H9 (cell line): ENCODE results near the gene CMTM4. TPM values are rescaled to one million over a fixed set of nuclear protein-coding genes. Genes with fewer than 3 reads are reported as not detected.
"Not testable (repeated sequence)": the region's sequence is repeated elsewhere in the genome, so short reads cannot be mapped to it uniquely, and the experiment has no call there.

Experiments used
- DNase-seq: peaks from one replicate; pipeline ENCODE4 v3.0.0-alpha.2; 2017
- H2AFZ ChIP-seq: one replicate; pipeline ENCODE4 v1.6.1; 2013; ENCODE audit warnings: mild to moderate bottlenecking, low read length, control low read depth, moderate library complexity
- H2AK5ac ChIP-seq: 2 replicates; pipeline ENCODE4 v1.6.1; 2013; ENCODE audit warnings: low read length, control low read depth, mixed read lengths; ENCODE audit not compliant: insufficient read length
- H2BK120ac ChIP-seq: one replicate; pipeline ENCODE4 v1.6.1; 2013; ENCODE audit warnings: low read depth, mild to moderate bottlenecking, low read length, control low read depth, inconsistent platforms; ENCODE audit not compliant: poor library complexity, severe bottlenecking
- H2BK12ac ChIP-seq: 2 replicates; pipeline ENCODE4 v1.6.1; 2013; ENCODE audit warnings: low read length, control low read depth, mixed read lengths, low read depth; ENCODE audit not compliant: insufficient read length
- H2BK15ac ChIP-seq: 2 replicates; pipeline ENCODE4 v1.6.1; 2013; ENCODE audit warnings: low read depth, low read length, control low read depth
- H2BK20ac ChIP-seq: one replicate; pipeline ENCODE4 v1.6.1; 2013; ENCODE audit warnings: low read depth, mild to moderate bottlenecking, low read length, control low read depth, inconsistent platforms; ENCODE audit not compliant: poor library complexity, severe bottlenecking
- H2BK5ac ChIP-seq: 2 replicates; pipeline ENCODE4 v1.6.1; 2013; ENCODE audit warnings: low read length, control low read depth, mixed read lengths; ENCODE audit not compliant: insufficient read length
- H3K14ac ChIP-seq: 2 replicates; pipeline ENCODE4 v1.6.1; 2013; ENCODE audit warnings: low read length, control low read depth; ENCODE audit not compliant: insufficient read depth
- H3K18ac ChIP-seq: 2 replicates; pipeline ENCODE4 v1.6.1; 2013; ENCODE audit warnings: low read depth, mild to moderate bottlenecking, mixed read lengths, low read length, control low read depth; ENCODE audit not compliant: insufficient read length
- H3K23ac ChIP-seq: 2 replicates; pipeline ENCODE4 v1.6.1; 2013; ENCODE audit warnings: low read length, control low read depth, mixed read lengths, low read depth; ENCODE audit not compliant: insufficient read length
- H3K23me2 ChIP-seq: 2 replicates; pipeline ENCODE4 v1.6.1; 2013; ENCODE audit warnings: low read depth, mild to moderate bottlenecking, mixed read lengths, low read length, control low read depth; ENCODE audit not compliant: insufficient read length, poor library complexity, severe bottlenecking
- H3K27ac ChIP-seq: 2 replicates; pipeline ENCODE4 v1.5.1; 2013; ENCODE audit warnings: low read length, control low read depth, mixed read lengths, low read depth; ENCODE audit not compliant: insufficient read length
- H3K27me3 ChIP-seq: 2 replicates; pipeline ENCODE4 v1.6.1; 2013; ENCODE audit warnings: low read length, control low read depth, inconsistent platforms; ENCODE audit not compliant: insufficient read depth
- H3K4ac ChIP-seq: 2 replicates; pipeline ENCODE4 v1.6.1; 2013; ENCODE audit warnings: low read depth, mild to moderate bottlenecking, control low read depth, inconsistent platforms, low read length, moderate library complexity
- H3K4me1 ChIP-seq: 2 replicates; pipeline ENCODE4 v1.6.1; 2013; ENCODE audit warnings: low read length, control low read depth, inconsistent platforms; ENCODE audit not compliant: insufficient read depth
- H3K4me2 ChIP-seq: 2 replicates; pipeline ENCODE4 v1.6.1; 2013; ENCODE audit warnings: low read length, control low read depth, mixed read lengths; ENCODE audit not compliant: insufficient read length, insufficient read depth
- H3K56ac ChIP-seq: 2 replicates; pipeline ENCODE4 v1.6.1; 2013; ENCODE audit warnings: low read depth, mild to moderate bottlenecking, mixed read lengths, low read length, control low read depth; ENCODE audit not compliant: insufficient read length
- H3K79me1 ChIP-seq: 2 replicates; pipeline ENCODE4 v1.6.1; 2013; ENCODE audit warnings: low read depth, mild to moderate bottlenecking, moderate library complexity, low read length, control low read depth, inconsistent platforms; ENCODE audit not compliant: insufficient read depth, poor library complexity, severe bottlenecking
- H3K79me2 ChIP-seq: 2 replicates; pipeline ENCODE4 v1.6.1; 2013; ENCODE audit warnings: low read length, control low read depth, inconsistent platforms; ENCODE audit not compliant: insufficient read depth
- H3K9ac ChIP-seq: 2 replicates; pipeline ENCODE4 v1.6.1; 2013; ENCODE audit warnings: low read length, control low read depth, mixed read lengths; ENCODE audit not compliant: insufficient read length; ENCODE audit errors: extremely low read depth
- H3K9me3 ChIP-seq: one replicate; pipeline ENCODE4 v1.6.1; 2013; ENCODE audit warnings: low read depth, low read length, inconsistent platforms; ENCODE audit not compliant: control insufficient read depth
- H3T11ph ChIP-seq: one replicate; pipeline ENCODE4 v1.6.1; 2013; ENCODE audit warnings: mild to moderate bottlenecking, low read length, control low read depth, inconsistent platforms
- H4K20me1 ChIP-seq: one replicate; pipeline ENCODE4 v1.6.1; 2013; ENCODE audit not compliant: control insufficient read depth, insufficient read length, insufficient read depth
- H4K5ac ChIP-seq: 2 replicates; pipeline ENCODE4 v1.6.1; 2013; ENCODE audit warnings: low read depth, mild to moderate bottlenecking, mixed read lengths, low read length, control low read depth; ENCODE audit not compliant: insufficient read length
- H4K8ac ChIP-seq: replicated peaks from 2 replicates; pipeline ENCODE4 v1.6.1; 2013; ENCODE audit warnings: low read length, control low read depth, mixed read lengths, low read depth; ENCODE audit not compliant: insufficient read length
- H4K91ac ChIP-seq: 2 replicates; pipeline ENCODE4 v1.6.1; 2013; ENCODE audit warnings: low read depth, mild to moderate bottlenecking, moderate library complexity, mixed read lengths, low read length, control low read depth; ENCODE audit not compliant: insufficient read length
- H3K27ac Mint-ChIP-seq, 3 experiments: 2 replicates in 2 of 3; 3 replicates in 1 of 3; pipeline ENCODE4 v1.8.0; 2020 to 2021; ENCODE audit warnings: mixed read lengths in 3 of 3, mild to moderate bottlenecking in 1 of 3, moderate library complexity in 1 of 3
- H3K27me3 Mint-ChIP-seq: 2 replicates; pipeline ENCODE4 v1.8.0; 2021; ENCODE audit warnings: low read depth, mild to moderate bottlenecking, moderate library complexity, mixed read lengths
- H3K36me3 Mint-ChIP-seq, 3 experiments: 2 replicates in 2 of 3; 3 replicates in 1 of 3; pipeline ENCODE4 v1.8.0; 2020 to 2021; ENCODE audit warnings: low read depth in 3 of 3, mixed read lengths in 3 of 3; ENCODE audit not compliant: insufficient read depth in 1 of 3
- H3K4me1 Mint-ChIP-seq, 2 experiments: 2 replicates each; pipeline ENCODE4 v1.8.0; 2020; ENCODE audit warnings: mixed read lengths in 2 of 2
- H3K4me3 Mint-ChIP-seq, 2 experiments: 2 replicates in 1 of 2; 3 replicates in 1 of 2; pipeline ENCODE4 v1.8.0; 2020 to 2021; ENCODE audit warnings: mild to moderate bottlenecking in 2 of 2, mixed read lengths in 2 of 2, moderate library complexity in 1 of 2
- H3K9me3 Mint-ChIP-seq, 2 experiments: 2 replicates in 1 of 2; 3 replicates in 1 of 2; pipeline ENCODE4 v1.8.0; 2020; ENCODE audit warnings: mild to moderate bottlenecking in 2 of 2, mixed read lengths in 2 of 2, moderate library complexity in 1 of 2
- CTCF ChIP-seq: fragments of 200-600 bp; sonication (generic); conservative IDR thresholded peaks from 3 replicates; pipeline ENCODE4 v1.8.0; 2021; ENCODE audit warnings: antibody characterized with exemption, mild to moderate bottlenecking
- WGBS: extraction: QIAGEN DNeasy Blood & Tissue Kit; methylation state at CpG from one replicate; pipeline ENCODE4 v1.1.7; 2013; ENCODE audit warnings: missing lambda C conversion rate, low lambda C conversion rate, mixed read lengths; ENCODE audit not compliant: insufficient read length; ENCODE audit errors: extremely low coverage; 5-methylcytosine and 5-hydroxymethylcytosine counted together
- total RNA-seq: library from RNA; stranded (reverse); gene quantifications from 2 replicates; pipeline ENCODE4 v1.2.1, GENCODE V29; 2021

Gene CMTM4
- total RNA-seq, 1 experiment from 2014 or later = 40.5 TPM

GRCh38 chr16:66687906-66688625, 8.5 kb downstream of the CMTM4 start:
- Histone ChIP-seq H3K4ac (no peak overlapping the region), H3K18ac (no peak overlapping the region), H2BK15ac (no peak overlapping the region), H4K5ac (no peak overlapping the region), H3K4me2 (no peak overlapping the region), H2BK5ac (no peak overlapping the region), H4K20me1 (no peaks in the 10 kb centered on the region), H3K14ac (no peak overlapping the region), H4K8ac (no peak overlapping the region), H3K9ac (no peak overlapping the region), H3K9me3 (no peaks in the 10 kb centered on the region), H3T11ph (no peak overlapping the region), H2AK5ac (no peak overlapping the region), H3K79me2 (peaks cover 1% of the 10 kb centered on the region; the same call in 1 of the 2 replicates), H3K27me3 (no peaks in the 10 kb centered on the region), H3K79me1 (no peaks in the 10 kb centered on the region), H3K4me1 (no peaks in the 10 kb centered on the region; the same call in 1 of the 2 replicates), H3K23me2 (no peaks in the 10 kb centered on the region), H3K56ac (no peak overlapping the region), H2BK20ac (no peak overlapping the region), H2AFZ (no peak overlapping the region), H3K23ac (no peak overlapping the region), H2BK120ac (no peak overlapping the region), H2BK12ac (no peak overlapping the region), H3K27ac (no peak overlapping the region), H4K91ac (no peak overlapping the region)
- H3K4me1 Mint-ChIP-seq = peaks cover 27 to 37% of the 10 kb centered on the region in 2 experiments
- peaks cover 0 to under 1% (median under 1%) of the 10 kb centered on the region in 3 experiments; a peak in 2 of 7 replicates for H3K36me3 Mint-ChIP-seq
- H3K27me3 Mint-ChIP-seq = no peaks in the 10 kb centered on the region; the same call in 1 of the 2 replicates
- TF ChIP-seq CTCF = no peak
- no peak for DNase-seq
- no peaks in the 10 kb centered on the region; a peak in 1 of 5 replicates for H3K9me3 Mint-ChIP-seq
- WGBS = no CpG with 5 or more reads among the region's 9 CpGs
- H3K4me3 Mint-ChIP-seq = no peak overlapping the region
- 0 out of 7 replicates have a peak overlapping the region, but pooled peaks of 1 of the 3 experiments have one; percentile 7 for H3K27ac Mint-ChIP-seq

- H3K4me1 Mint-ChIP-seq = peaks cover 13 to 20% of the 10 kb centered on the region in 2 experiments
- H2BK5ac ChIP-seq, H2AFZ ChIP-seq, H3T11ph ChIP-seq, H3K56ac ChIP-seq, H4K5ac ChIP-seq, H3K27me3 ChIP-seq, H3K9me3 ChIP-seq, H4K91ac ChIP-seq, H2BK12ac ChIP-seq, H4K20me1 ChIP-seq, H3K27me3 Mint-ChIP-seq, H3K9ac ChIP-seq, H3K18ac ChIP-seq, DNase-seq, H3K23me2 ChIP-seq, H3K23ac ChIP-seq, H3K4me1 ChIP-seq, H3K4me2 ChIP-seq, H4K8ac ChIP-seq, H2AK5ac ChIP-seq, H3K9me3 Mint-ChIP-seq, H3K36me3 Mint-ChIP-seq, H3K4ac ChIP-seq, H2BK120ac ChIP-seq, H3K27ac Mint-ChIP-seq, H3K79me2 ChIP-seq, H3K14ac ChIP-seq, H3K4me3 Mint-ChIP-seq, H3K79me1 ChIP-seq, H3K27ac ChIP-seq, H2BK15ac ChIP-seq, H2BK20ac ChIP-seq: not testable (repeated sequence)
- no CpG with 5 or more reads among the region's 14 CpGs for WGBS
These were observed 10.9 kb downstream of the CMTM4 start for GRCh38 chr16:66685501-66686115.
